ENCODE results near the gene XKR7.

- no peak for TF ChIP-seq POLR2A (IDR thresholded peaks at IDR 0.05)
- no peak for TF ChIP-seq POLR2AphosphoS5 (IDR thresholded peaks at IDR 0.05)
- TF ChIP-seq CTCF (IDR thresholded peaks at IDR 0.05): no peak
- no peak for TF ChIP-seq EP300 (IDR thresholded peaks at IDR 0.05)
Observed at GRCh38 chr20:31933698-31934097, 34.3 kb upstream of the XKR7 start.
